Panc1 (cell line): ENCODE results near the gene GLIS1. TPM values are rescaled to one million over a fixed set of nuclear protein-coding genes. Genes with fewer than 3 reads are reported as not detected.

Experiments
- ATAC-seq: fragments of 200-7000 bp; cut with Tn5 transposase; 2 replicates; pipeline ENCODE4 v1.9.1; 2020; ENCODE audit warnings: mild to moderate bottlenecking, moderate library complexity
- BruUV-seq: library from RNA; stranded (reverse); fragments of 400-500 nt; replicated peaks from 2 replicates; lab custom pipeline; 2021; lab: Mats Ljungman, UMichigan
- CTCF ChIA-PET: fragments of 300-600 bp; sonication (Branson Sonifier 250); formaldehyde crosslinking; loops from one replicate; lab custom pipeline; 2022; ENCODE audit warnings: antibody characterized with exemption; lab: Charles Lee
- POLR2A ChIA-PET: fragments of 300-600 bp; sonication (Branson Sonifier 250); formaldehyde crosslinking; loops from one replicate; lab custom pipeline; 2022; ENCODE audit warnings: antibody characterized with exemption; lab: Charles Lee
- DNase-seq: peaks from one replicate; pipeline ENCODE4 v3.0.0-alpha.2; 2010; ENCODE audit warnings: low read depth, low spot score
- H3K27ac ChIP-seq: 2 replicates; pipeline ENCODE4 v1.5.1; 2011; ENCODE audit warnings: mild to moderate bottlenecking, low read length, inconsistent platforms
- H3K27me3 ChIP-seq: fragments of 200-500 bp; sonication (Bioruptor generic); 2 replicates; pipeline ENCODE4 v1.6.0; 2014; ENCODE audit warnings: low read length, inconsistent platforms; ENCODE audit not compliant: control insufficient read depth, insufficient read depth
- H3K36me3 ChIP-seq: fragments of 200-500 bp; sonication (Bioruptor generic); 2 replicates; pipeline ENCODE4 v1.5.1; 2014; ENCODE audit warnings: inconsistent platforms, mild to moderate bottlenecking, low read length, moderate library complexity; ENCODE audit not compliant: control insufficient read depth, insufficient read depth
- H3K4me1 ChIP-seq: 2 replicates; pipeline ENCODE4 v1.5.1; 2011; ENCODE audit warnings: inconsistent platforms, mild to moderate bottlenecking, low read length, moderate library complexity; ENCODE audit not compliant: control insufficient read depth, insufficient read depth
- H3K4me3 ChIP-seq, 2 experiments: 2 replicates each; pipeline ENCODE4 v1.5.1; 2011 to 2012; ENCODE audit warnings: low read depth in 2 of 2, low read length in 2 of 2, mild to moderate bottlenecking in 2 of 2, inconsistent platforms in 1 of 2, moderate library complexity in 1 of 2
- H3K9me3 ChIP-seq: fragments of 200-500 bp; sonication (Bioruptor generic); 2 replicates; pipeline ENCODE4 v1.5.1; 2014; ENCODE audit warnings: low read depth, mild to moderate bottlenecking, inconsistent platforms, low read length, moderate library complexity; ENCODE audit not compliant: control insufficient read depth, insufficient read depth
- POLR2AphosphoS5 ChIP-seq: IDR thresholded peaks from 2 replicates; pipeline ENCODE4 v1.6.1; 2012; ENCODE audit warnings: mild to moderate bottlenecking, low read depth, low read length, moderate library complexity
- SIN3A ChIP-seq: IDR thresholded peaks from 2 replicates; pipeline ENCODE4 v1.6.1; 2012; ENCODE audit warnings: low read depth, mild to moderate bottlenecking, low read length, moderate library complexity, borderline replicate concordance; ENCODE audit not compliant: insufficient read depth
- TCF7L2 ChIP-seq: IDR thresholded peaks from 2 replicates; pipeline ENCODE4 v1.6.1; 2011; ENCODE audit warnings: mild to moderate bottlenecking, low read depth, low read length, inconsistent platforms
- in situ Hi-C: cut with HindIII; loops from 2 replicates; pipeline ENCODE4 v1.10.0; 2016; ENCODE audit warnings: low sequenced_read_pairs, low pct_unique_long_range_greater_than_20kb
- intact Hi-C: fragments of 100-400 bp; cut with micrococcal nuclease; formaldehyde crosslinking; loops from one replicate; pipeline ENCODE4 v1.10.0; 2022; ENCODE audit not compliant: unreplicated experiment
- total RNA-seq: library from RNA; stranded (reverse); gene quantifications from one replicate; pipeline ENCODE4 v1.2.1, GENCODE V29; 2021; ENCODE audit not compliant: unreplicated experiment
- TF ChIP-seq, protein P1 (sequence below), 2 experiments: IDR thresholded peaks; 2 replicates each; pipeline ENCODE4 v1.6.1; 2011 to 2012; ENCODE audit warnings: low read depth in 2 of 2, control low read depth in 1 of 2, low read length in 1 of 2, mild to moderate bottlenecking in 1 of 2, moderate library complexity in 1 of 2; ENCODE audit not compliant: insufficient read depth in 1 of 2
- TF ChIP-seq, protein P2 (sequence below): fragments of 450-650 bp; IDR thresholded peaks from 2 replicates; pipeline ENCODE4 v1.5.1; 2017; ENCODE audit warnings: mild to moderate bottlenecking

The GLIS1 gene
- total RNA-seq, 1 experiment from 2014 or later = 0.28 TPM

DNA sequence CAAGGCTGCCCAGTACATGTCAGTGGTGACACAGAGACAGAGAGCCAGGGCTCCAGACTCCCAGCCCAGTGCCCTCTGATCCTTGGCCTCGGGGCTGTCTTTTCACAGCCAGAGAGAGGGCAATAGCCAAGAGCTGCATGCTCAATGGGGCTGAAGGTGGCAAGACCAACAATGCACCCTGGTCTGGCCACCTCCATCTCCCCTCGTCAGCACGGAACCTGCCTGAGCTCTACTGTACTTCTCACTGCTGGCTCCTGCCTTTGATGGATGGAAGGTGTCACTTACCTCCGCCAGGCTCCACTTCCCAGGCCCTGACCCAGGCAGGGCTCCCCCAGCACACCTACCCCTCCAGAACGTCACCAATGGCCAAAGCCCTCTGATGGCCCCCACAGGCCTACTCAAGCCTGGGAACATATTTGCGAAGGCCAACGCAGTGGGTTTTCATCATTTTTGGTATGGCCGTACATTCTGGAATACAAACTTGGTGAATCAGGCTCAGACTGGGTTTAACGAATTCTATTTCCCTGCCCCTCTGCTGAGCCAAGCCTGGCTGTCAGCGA lies 191.7 kb downstream of the GLIS1 start:
- intact Hi-C loops = no loop called here
- no peak for ATAC-seq
- in situ Hi-C loops = no loop called here
- TF ChIP-seq TCF7L2 (no peak), SIN3A (no peak), POLR2AphosphoS5 (no peak)
- H3K27me3 ChIP-seq = no peaks in the 10 kb centered on the region
- no peak overlapping the region for H3K27ac ChIP-seq
- H3K36me3 ChIP-seq = no peaks in the 10 kb centered on the region
- DNase-seq = no peak
- no peaks in the 10 kb centered on the region for H3K9me3 ChIP-seq
- no peak overlapping the region for H3K4me3 ChIP-seq
- CTCF ChIA-PET = no interaction called here
- POLR2A ChIA-PET = no interaction called here
- BruUV-seq = no TSS peak
- no peaks in the 10 kb centered on the region for H3K4me1 ChIP-seq

GRCh38 chr1:53546409-53547155 lies 192.4 kb downstream of the GLIS1 start:
- DNase-seq = no peak
- Histone ChIP-seq H3K4me1 (no peaks in the 10 kb centered on the region), H3K27ac (no peak overlapping the region), H3K4me3 (no peak overlapping the region), H3K36me3 (no peaks in the 10 kb centered on the region), H3K9me3 (no peaks in the 10 kb centered on the region), H3K27me3 (no peaks in the 10 kb centered on the region)
- TF ChIP-seq SIN3A (no peak), POLR2AphosphoS5 (no peak), TCF7L2 (no peak)
- TF ChIP-seq, protein P1, sequence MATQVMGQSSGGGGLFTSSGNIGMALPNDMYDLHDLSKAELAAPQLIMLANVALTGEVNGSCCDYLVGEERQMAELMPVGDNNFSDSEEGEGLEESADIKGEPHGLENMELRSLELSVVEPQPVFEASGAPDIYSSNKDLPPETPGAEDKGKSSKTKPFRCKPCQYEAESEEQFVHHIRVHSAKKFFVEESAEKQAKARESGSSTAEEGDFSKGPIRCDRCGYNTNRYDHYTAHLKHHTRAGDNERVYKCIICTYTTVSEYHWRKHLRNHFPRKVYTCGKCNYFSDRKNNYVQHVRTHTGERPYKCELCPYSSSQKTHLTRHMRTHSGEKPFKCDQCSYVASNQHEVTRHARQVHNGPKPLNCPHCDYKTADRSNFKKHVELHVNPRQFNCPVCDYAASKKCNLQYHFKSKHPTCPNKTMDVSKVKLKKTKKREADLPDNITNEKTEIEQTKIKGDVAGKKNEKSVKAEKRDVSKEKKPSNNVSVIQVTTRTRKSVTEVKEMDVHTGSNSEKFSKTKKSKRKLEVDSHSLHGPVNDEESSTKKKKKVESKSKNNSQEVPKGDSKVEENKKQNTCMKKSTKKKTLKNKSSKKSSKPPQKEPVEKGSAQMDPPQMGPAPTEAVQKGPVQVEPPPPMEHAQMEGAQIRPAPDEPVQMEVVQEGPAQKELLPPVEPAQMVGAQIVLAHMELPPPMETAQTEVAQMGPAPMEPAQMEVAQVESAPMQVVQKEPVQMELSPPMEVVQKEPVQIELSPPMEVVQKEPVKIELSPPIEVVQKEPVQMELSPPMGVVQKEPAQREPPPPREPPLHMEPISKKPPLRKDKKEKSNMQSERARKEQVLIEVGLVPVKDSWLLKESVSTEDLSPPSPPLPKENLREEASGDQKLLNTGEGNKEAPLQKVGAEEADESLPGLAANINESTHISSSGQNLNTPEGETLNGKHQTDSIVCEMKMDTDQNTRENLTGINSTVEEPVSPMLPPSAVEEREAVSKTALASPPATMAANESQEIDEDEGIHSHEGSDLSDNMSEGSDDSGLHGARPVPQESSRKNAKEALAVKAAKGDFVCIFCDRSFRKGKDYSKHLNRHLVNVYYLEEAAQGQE (IDR thresholded peaks at IDR 0.05; ENCODE audit: insufficient read depth in 1 of 2, low read depth in 2 of 2, low read length in 1 of 2) = no peak
- TF ChIP-seq, protein P2, sequence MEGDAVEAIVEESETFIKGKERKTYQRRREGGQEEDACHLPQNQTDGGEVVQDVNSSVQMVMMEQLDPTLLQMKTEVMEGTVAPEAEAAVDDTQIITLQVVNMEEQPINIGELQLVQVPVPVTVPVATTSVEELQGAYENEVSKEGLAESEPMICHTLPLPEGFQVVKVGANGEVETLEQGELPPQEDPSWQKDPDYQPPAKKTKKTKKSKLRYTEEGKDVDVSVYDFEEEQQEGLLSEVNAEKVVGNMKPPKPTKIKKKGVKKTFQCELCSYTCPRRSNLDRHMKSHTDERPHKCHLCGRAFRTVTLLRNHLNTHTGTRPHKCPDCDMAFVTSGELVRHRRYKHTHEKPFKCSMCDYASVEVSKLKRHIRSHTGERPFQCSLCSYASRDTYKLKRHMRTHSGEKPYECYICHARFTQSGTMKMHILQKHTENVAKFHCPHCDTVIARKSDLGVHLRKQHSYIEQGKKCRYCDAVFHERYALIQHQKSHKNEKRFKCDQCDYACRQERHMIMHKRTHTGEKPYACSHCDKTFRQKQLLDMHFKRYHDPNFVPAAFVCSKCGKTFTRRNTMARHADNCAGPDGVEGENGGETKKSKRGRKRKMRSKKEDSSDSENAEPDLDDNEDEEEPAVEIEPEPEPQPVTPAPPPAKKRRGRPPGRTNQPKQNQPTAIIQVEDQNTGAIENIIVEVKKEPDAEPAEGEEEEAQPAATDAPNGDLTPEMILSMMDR = no peak
- intact Hi-C loops = no loop called here
- no peak for ATAC-seq
- in situ Hi-C loops = no loop called here
- BruUV-seq = no TSS peak
- POLR2A ChIA-PET = no interaction called here
- CTCF ChIA-PET = no interaction called here
